DMS114 treated with DMSO at 0.1 percent for 48 hours (cell line): Measurements from ENCODE around the gene HOXB6.

ENCODE experiments used
- DNase-seq: peaks from one replicate; lab custom pipeline; 2025; ENCODE audit not compliant: unreplicated experiment; lab: John Stamatoyannopoulos, UW

The HOXB6 gene

DNA sequence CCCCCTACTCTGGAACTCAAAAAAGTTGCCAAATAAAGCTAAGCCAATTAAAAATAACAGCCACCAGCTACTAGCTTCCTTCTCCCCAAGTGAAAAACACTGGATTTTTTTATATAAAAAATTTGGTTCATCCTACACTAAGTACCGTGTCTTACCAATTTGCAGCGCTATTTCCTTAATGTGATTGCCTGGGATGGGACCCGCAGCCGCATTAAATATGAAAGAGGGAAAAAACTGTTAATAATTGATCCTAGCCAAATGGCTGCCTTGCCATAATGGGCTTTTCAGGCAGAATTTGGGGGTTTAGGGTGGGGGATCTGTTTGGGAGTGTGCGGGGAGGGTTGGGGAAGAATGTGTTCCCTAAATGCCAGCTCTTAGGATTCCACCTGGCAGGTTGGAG is 19.3 kb upstream of the HOXB6 start:
- DNase-seq: no peak

DNA sequence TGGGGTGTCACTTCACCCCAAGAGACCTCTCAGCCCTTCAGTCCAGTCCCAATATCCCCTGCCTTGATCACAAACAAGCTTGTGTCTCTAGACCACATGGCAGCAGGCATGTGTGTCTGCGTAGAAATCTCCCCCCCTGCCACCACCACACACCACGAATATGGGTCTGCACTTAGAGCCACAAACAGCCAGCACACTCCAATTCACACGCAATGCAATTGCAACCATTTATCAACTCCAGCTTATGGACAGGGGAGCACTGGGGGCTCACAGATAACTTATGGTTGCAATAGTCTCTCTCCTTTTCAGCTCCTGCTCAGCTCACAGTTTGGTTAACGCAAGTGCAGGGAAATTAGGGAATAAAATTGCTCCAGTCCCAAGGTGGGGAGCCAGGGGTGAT is 18.8 kb upstream of the HOXB6 start:
- DNase-seq: no peak

DNA sequence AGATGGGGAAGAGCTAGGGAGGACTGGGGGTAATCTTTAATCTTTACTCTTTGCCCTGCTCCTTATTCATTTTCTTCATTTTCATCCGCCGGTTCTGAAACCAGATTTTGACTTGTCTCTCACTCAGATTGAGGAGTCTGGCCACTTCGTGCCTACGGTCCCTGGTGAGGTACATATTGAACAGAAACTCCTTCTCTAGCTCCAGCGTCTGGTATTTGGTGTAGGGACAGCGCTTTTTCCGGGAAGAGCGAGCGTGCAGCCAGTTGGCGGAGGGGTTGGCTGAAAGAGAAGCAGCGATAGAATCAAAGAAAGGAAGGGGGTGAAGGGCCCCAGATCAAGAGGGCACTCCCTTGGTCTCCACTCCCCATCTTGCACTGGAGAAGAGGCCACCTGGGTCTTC is 18.1 kb upstream of the HOXB6 start:
- DNase-seq: no peak

DNA sequence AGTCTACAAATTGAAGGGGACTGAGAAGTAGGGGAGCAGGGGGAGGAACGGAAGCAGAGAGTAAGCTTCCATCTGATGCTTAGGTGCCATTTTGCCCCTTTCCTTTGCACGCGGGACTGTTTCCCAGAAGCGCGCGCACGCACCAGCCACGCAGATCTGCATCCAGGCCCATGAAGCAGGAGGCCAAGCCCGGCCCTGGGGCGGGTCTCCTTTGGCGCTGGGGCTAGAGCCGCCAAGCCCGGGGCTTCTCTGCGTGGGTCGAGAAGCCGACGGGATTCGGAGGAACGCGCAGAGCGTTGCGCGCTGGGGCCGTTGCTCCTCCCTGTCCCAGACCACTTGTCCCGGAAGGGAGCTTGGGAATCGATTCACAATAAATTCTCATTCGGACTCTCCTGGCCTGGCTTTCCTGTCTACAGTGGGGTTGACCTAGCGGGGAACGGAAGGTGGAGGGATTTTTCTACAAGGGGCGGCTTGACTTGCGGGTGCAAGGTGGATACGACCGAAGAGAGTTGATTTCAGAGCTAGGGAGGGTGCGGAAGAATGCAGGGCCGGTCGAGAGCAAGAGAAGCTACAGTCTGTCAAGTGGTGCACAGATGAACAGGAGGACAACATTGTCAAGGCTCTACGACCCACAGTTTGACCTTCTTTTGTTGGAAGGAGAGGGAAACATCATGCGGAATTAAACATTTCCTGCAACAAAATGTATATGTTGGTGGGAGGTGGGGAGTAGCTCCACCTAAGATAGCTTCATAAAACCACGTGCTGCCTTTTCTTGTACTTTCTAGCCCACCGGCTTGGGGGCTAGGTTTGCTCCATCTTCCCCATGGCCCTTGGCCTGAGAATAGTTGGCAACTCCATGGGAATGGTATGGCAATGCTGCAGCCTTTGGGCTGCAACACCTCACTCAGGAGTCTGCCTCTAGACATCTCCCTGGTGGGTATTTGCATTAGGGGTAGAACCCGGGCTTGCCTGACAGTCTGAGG is 16.9 kb upstream of the HOXB6 start:
- no peak for DNase-seq

- DNase-seq: no peak
These were observed 15.8 kb upstream of the HOXB6 start for GRCh38 chr17:48620461-48621139.

DNA sequence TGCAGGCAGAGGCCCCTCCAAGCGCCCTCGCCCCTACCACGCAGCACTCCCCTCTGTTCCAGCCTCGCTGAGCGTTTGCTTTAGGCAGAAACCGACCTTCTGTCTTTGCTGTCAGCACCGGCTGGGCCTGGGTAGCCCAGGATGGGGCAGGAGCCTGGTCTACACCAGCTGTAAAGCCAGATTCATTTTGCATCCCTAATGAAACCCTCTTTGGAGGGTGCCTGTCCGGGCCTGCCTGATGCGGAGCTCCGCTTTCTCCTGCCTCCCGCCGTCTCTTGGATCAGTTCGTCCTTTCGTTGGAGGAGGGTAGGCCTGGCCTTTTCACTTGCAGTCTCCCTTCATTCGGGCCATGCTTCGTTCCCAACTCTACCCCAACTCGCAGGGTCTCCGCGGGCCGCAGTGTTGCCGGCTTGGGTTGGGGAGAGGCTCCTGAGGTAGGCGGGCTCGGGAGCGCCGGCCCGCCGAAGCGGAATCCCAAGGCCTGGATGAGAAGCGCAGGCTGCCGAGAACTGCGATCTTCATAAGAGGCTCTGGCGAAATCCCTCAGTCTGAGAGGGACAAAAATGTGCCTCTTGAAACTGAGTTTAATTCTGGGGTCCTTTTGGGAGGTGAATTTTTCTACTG is 15.2 kb upstream of the HOXB6 start:
- DNase-seq: no peak

DNA sequence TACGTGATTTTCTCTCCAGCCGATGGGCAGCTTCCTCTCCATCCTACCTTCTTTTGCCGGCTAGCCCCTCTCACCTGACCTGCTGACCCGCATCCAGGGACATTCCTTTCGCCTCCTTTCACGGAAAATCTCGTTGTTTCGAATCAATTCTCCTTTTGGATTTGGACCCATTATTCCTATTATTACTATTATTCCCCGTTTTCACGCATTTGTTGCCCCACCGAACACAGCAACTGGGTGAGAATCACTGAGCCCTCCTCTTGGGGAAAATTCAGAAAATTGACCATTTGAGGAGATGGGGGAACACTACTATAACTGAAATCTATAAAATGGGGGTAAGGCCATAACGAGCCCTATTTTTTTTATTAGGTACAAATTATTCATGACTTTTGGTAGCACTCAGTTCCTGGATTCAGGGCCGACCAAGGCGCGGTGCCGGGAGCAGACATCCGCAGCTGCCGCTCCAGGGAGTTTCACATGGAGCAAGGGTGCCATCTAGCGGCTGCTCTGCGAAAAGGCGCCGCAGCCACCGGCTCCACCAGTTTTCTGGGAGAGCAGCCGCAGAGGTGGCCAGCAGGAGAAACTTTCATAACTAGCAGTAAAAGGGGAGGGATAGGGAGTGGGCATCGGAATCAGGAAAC is 13.6 kb upstream of the HOXB6 start:
- peak; percentile 81 for DNase-seq

DNA sequence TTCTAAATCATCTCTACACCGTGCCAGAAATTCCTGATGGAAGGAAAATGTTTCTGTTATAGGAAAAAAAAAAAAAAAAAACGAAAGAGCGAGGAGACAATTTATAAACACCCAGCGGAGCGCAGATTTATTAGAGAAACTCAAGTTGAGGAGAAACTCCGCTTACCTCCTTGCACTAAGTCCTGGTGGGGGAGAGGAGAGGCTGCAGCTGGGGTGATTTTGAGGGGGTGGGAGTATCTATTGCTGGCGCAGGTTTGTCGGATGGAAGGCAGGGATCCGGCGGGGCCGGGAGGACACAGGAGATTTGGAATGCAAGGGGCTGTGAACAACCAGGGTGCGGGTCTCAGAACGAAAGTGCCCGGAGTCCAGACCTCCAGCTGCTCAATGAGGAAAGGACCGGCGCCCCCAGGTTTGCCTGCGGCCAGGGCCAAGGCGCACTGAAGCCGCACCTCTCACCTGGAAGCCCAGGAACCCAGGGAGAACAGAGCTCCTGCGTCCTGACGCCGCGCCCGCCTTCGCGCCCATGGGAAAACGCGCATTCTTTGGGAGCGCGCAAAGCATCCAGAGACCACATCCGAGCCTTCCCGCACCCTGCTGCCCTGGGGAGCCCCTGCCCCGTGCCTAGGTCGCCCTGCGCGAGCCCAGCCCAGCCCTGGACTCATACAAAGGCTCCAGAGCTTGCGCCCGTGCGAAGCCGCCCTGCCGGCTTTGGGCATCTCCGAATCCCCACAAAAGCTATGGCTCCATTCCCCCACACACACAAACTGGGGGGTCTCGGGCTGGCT is 12.9 kb upstream of the HOXB6 start:
- no peak for DNase-seq

DNA sequence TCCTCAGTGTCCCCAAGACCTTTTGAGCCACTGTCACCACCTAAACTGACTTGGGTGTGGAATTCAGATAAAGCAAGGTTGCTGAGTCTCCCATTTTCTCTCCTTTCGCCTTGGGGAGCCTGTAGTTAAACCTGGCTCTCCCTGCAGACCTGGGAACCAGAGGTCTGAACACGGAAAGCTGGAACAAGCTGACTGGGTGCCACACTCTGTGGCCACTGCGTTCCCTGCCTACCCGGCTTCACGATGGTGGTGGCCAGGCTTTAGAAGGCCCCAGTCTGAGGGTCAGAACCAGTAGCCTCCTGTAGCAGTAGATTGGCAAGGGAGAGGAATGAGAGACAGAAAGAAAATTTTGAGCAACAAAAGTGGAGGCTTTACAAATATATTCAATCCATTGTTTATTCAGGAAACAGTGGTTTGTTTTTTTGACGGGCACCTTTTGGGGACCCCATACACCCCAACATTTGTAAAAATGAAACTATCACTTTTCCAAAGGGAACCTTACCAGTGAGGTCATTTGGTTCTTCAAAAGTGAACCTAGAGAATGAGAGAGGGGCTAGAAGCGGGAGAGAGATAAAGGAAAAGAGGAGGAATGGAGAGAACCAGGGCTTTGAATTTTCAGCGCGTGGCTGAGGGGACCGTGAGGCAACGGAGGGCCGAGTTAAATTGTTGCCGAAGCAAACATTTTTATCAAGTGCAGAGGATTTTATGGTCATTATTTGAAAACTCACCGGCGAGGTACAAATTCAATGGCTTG is 12.1 kb upstream of the HOXB6 start:
- DNase-seq: peak; percentile 17

GRCh38 chr17:48615963-48616716 is 11.4 kb upstream of the HOXB6 start:
- no peak for DNase-seq

DNA sequence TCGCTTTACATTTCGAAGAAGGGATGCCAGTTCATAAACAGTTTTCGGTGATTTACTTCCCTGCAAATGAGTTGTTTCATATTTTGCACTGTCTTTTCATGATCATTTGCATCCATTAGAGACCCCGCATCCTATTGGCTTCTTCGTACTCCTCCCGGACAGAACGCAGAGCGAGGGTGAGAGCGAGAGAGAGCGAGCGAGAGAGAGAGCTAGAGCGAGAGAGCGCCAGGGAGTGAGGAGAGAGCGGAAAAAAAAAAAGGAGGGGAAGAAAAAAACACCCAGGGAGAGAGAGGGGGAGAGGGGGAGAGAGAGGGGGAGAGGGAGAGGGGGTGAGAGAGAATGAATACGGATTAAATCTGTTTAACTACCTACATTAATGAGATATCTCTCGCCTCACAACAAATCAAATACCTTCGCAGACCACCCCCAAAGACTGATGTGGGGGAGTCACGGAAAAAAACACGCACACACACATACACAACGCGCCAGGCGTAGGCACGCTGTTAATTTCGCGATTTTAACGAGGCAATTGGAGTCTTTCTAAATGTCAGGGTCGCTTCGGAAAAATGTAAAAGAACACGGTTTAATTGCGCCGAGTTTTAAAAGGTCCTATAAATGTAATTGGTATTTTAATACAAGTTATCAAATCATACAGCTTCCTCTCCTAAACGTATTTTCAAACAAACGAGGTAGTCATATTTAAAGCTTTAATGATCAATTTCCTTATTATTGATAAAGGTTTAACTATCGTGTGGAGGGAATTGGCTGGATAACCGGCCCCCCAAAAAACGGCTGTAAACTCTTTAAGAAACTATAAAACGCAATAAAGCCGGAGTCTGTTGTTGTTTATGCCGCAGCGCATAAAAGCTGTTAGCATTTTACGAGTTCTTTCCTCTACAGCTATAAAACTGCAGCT is 10.5 kb upstream of the HOXB6 start, which contains the start of gene HOXB8:
HOXB8 (minus strand) TSS at position 246 of the 916 bp plus-strand sequence. CDS start 588 bp downstream, outside the sequence.
- DNase-seq: peak; percentile 39

GRCh38 chr17:48613862-48614694 is 9.3 kb upstream of the HOXB6 start:
- no peak for DNase-seq

DNA sequence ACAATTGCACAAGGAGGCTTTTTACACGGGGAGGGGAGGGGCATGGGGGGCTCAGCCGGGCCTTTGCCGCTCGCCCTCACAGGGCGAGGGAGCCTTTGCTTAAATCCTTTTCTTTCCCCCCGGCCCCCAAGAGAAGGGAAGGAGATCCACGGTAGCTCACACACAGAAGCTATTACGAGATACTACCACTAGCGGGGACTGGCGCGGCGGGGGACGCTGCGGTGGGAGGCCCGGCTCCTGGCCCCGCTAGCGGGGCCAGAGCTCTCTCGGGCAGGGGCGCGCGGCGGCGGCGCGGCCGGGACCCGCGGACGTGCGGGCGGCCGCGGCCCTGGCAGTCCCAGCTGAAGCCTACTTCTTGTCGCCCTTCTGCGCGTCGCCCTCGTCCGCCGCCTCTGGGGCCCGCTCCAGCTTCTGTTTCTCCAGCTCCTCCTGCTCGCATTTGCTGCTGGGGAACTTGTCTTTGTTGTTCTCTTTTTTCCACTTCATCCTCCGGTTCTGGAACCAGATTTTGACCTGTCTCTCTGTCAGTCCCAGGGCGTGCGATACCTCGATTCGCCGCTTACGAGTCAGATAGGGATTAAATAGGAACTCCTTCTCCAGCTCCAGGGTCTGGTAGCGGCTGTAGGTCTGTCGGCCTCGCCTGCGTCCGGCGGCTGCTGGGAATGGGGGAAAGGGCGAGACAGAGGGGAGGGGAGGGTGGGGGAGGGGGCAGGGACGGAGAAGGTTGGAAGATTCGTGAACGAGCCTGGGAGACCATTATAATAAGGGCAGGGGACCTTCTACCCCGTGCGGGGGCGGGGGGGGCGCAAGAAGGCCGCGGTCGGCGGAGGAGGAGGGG is 8.3 kb upstream of the HOXB6 start:
- DNase-seq: peak; percentile 45

DNA sequence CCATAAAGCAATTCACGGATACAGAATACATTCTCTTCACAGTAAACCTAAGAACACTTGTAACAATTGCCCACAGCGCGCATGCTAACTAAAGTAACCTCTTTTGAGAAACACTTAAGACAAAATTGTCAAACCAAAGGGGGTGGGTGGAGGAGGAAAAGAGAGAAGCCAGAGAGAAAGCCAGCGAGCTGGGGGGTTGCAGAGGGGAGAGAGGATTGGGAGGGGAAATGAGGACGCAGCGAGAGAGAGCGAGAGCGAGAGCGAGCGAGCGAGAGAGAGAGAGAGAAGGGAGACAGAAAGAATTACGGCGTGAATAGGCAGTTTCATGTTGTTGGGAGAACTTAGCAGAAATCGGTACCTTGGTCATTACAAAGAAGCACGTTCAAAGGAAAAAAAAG is 7.7 kb upstream of the HOXB6 start:
- no peak for DNase-seq

- DNase-seq: no peak
These were observed 7.1 kb upstream of the HOXB6 start for GRCh38 chr17:48611681-48612455.
